Testis (tissue), 2 donors: ENCODE results near the gene SLX4.

Source experiments
- POLR2A ChIP-seq: fragments of 450-650 bp; IDR thresholded peaks from one replicate; pipeline ENCODE4 v1.6.1; 2017; ENCODE audit warnings: antibody characterized with exemption, mild to moderate bottlenecking, moderate library complexity
- TF ChIP-seq, protein P1 (sequence below), 3 experiments: fragments of 450-650 bp in 2 of 3; fragments of 200-600 bp in 1 of 3; sonication (generic) in 1 of 3; IDR thresholded peaks; one replicate each; pipeline ENCODE4 v1.5.1; 2016 to 2019; ENCODE audit warnings: antibody characterized with exemption in 3 of 3, mild to moderate bottlenecking in 2 of 3, moderate library complexity in 1 of 3

DNA sequence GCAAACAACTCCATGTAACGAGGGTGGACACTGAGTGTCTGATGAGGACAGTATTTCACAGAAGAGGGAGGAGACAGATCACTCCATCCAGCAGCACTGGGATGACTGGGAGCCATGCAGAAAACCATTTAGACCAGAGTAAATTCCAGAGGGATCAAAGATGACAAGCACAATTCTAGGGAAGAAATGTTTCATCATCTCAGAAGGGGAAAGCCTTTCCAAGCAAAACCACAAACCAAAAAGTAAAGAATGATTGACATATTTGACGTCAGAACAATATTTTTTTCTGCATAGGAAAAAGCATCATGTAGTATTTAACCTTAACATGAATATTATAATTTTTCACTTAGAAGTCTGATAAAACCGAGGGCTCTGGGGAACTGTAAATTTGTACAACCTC lies 47.8 kb upstream of the SLX4 start:
- TF ChIP-seq, protein P1, sequence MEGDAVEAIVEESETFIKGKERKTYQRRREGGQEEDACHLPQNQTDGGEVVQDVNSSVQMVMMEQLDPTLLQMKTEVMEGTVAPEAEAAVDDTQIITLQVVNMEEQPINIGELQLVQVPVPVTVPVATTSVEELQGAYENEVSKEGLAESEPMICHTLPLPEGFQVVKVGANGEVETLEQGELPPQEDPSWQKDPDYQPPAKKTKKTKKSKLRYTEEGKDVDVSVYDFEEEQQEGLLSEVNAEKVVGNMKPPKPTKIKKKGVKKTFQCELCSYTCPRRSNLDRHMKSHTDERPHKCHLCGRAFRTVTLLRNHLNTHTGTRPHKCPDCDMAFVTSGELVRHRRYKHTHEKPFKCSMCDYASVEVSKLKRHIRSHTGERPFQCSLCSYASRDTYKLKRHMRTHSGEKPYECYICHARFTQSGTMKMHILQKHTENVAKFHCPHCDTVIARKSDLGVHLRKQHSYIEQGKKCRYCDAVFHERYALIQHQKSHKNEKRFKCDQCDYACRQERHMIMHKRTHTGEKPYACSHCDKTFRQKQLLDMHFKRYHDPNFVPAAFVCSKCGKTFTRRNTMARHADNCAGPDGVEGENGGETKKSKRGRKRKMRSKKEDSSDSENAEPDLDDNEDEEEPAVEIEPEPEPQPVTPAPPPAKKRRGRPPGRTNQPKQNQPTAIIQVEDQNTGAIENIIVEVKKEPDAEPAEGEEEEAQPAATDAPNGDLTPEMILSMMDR (IDR thresholded peaks at IDR 0.05), result no peak
- no peak for TF ChIP-seq POLR2A
